Inflammatory macrophage treated with lipopolysaccharide for 4 hours (primary cell): ENCODE results near the gene BIRC5.
"Not testable (repeated sequence)": the region's sequence is repeated elsewhere in the genome, so short reads cannot be mapped to it uniquely, and the experiment has no call there.

ENCODE experiments used
- DNase-seq: peaks from one replicate; pipeline ENCODE4 v3.0.0-alpha.2; 2020

BIRC5 gene

GRCh38 chr17:78214016-78214705 is at the start of gene BIRC5:
BIRC5 (plus strand) TSS chr17:78214253; CDS start chr17:78214317, 64 bp downstream.
- peak; percentile 88 for DNase-seq

GRCh38 chr17:78164748-78165607 is 49.1 kb upstream of the BIRC5 start:
- no peak for DNase-seq

- no peak for DNase-seq
Measured at GRCh38 chr17:78166416-78166815, 47.6 kb upstream of the BIRC5 start.

GRCh38 chr17:78168242-78168902 is 45.7 kb upstream of the BIRC5 start, which contains the start of gene SYNGR2:
SYNGR2 (plus strand) TSS chr17:78168581; CDS start chr17:78168617, 36 bp downstream.
- DNase-seq = peak; percentile 88

- peak; percentile 28 for DNase-seq
Measured at GRCh38 chr17:78168903-78169793, 44.9 kb upstream of the BIRC5 start.

GRCh38 chr17:78170692-78171590 is 43.1 kb upstream of the BIRC5 start:
- peak; percentile 40 for DNase-seq

- DNase-seq = not testable (repeated sequence)
Measured at GRCh38 chr17:78171591-78172248, 42.3 kb upstream of the BIRC5 start.

- DNase-seq = peak; percentile 71
Measured at GRCh38 chr17:78172249-78173051, 41.6 kb upstream of the BIRC5 start.

GRCh38 chr17:78173097-78173715 is 40.8 kb upstream of the BIRC5 start:
- peak; percentile 59 for DNase-seq

GRCh38 chr17:78174346-78174869 is 39.6 kb upstream of the BIRC5 start:
- DNase-seq = peak; percentile 88

GRCh38 chr17:78174870-78175642 is 39.0 kb upstream of the BIRC5 start:
- DNase-seq = no peak

- DNase-seq = no peak
Measured at GRCh38 chr17:78175643-78175981, 38.4 kb upstream of the BIRC5 start.

GRCh38 chr17:78176548-78177025 is 37.5 kb upstream of the BIRC5 start:
- DNase-seq = peak; percentile 58

- DNase-seq = peak; percentile 83
Measured at GRCh38 chr17:78179372-78179771, 34.7 kb upstream of the BIRC5 start.

GRCh38 chr17:78180083-78180482 is 34.0 kb upstream of the BIRC5 start:
- DNase-seq = peak; percentile 33

- no peak for DNase-seq
Measured at GRCh38 chr17:78180508-78180907, 33.5 kb upstream of the BIRC5 start.

- no peak for DNase-seq
Measured at GRCh38 chr17:78182504-78182903, 31.5 kb upstream of the BIRC5 start.

GRCh38 chr17:78183916-78184315 is 30.1 kb upstream of the BIRC5 start:
- no peak for DNase-seq
